ENCODE data around the gene GAL3ST1. TPM values are rescaled to one million over a fixed set of nuclear protein-coding genes. Genes with fewer than 3 reads are reported as not detected.
"Not testable (repeated sequence)": the region's sequence is repeated elsewhere in the genome, so short reads cannot be mapped to it uniquely, and the experiment has no call there.

The GAL3ST1 gene, protein sequence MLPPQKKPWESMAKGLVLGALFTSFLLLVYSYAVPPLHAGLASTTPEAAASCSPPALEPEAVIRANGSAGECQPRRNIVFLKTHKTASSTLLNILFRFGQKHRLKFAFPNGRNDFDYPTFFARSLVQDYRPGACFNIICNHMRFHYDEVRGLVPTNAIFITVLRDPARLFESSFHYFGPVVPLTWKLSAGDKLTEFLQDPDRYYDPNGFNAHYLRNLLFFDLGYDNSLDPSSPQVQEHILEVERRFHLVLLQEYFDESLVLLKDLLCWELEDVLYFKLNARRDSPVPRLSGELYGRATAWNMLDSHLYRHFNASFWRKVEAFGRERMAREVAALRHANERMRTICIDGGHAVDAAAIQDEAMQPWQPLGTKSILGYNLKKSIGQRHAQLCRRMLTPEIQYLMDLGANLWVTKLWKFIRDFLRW
- 23.8 TPM for polyA plus RNA-seq (ENCODE audit: insufficient read length)
- long read RNA-seq, donor 1, transcript GAL3ST1-204 (3 exons, 1,712 nt), result major isoform, 13 of 37 reads
- long read RNA-seq, donor 1, transcript GAL3ST1-205 (4 exons, 1,819 nt), result minor isoform, 9 of 37 reads
- long read RNA-seq, donor 1, transcript GAL3ST1-201 (2 exons, 1,782 nt), result minor isoform, 12 of 37 reads
- long read RNA-seq, donor 1, partial matches to known transcripts, result 0 of 37 reads
- long read RNA-seq, donor 1, other reads (novel, unspliced or antisense), result 0 of 37 reads
- long read RNA-seq, donor 2, transcript GAL3ST1-204 (3 exons, 1,712 nt), result major isoform, 9 of 22 reads
- long read RNA-seq, donor 2, transcript GAL3ST1-201 (2 exons, 1,782 nt), result minor isoform, 5 of 22 reads
- long read RNA-seq, donor 2, partial matches to known transcripts, result 0 of 22 reads
- long read RNA-seq, donor 2, other reads (novel, unspliced or antisense), result 0 of 22 reads
- long read RNA-seq, donor 3, transcript GAL3ST1-201 (2 exons, 1,782 nt), result major isoform, 11 of 19 reads
- long read RNA-seq, donor 3, partial matches to known transcripts, result 0 of 19 reads
- long read RNA-seq, donor 3, other reads (novel, unspliced or antisense), result 0 of 19 reads
- long read RNA-seq, donor 4, partial matches to known transcripts, result 0 of 2 reads
- long read RNA-seq, donor 4, other reads (novel, unspliced or antisense), result 0 of 2 reads
- long read RNA-seq, donor 5, transcript GAL3ST1-204 (3 exons, 1,712 nt), result minor isoform, 8 of 25 reads
- long read RNA-seq, donor 5, transcript GAL3ST1-201 (2 exons, 1,782 nt), result major isoform, 9 of 25 reads
- long read RNA-seq, donor 5, partial matches to known transcripts, result 0 of 25 reads
- long read RNA-seq, donor 5, other reads (novel, unspliced or antisense), result 0 of 25 reads
- long read RNA-seq, donor 6, transcript GAL3ST1-201 (2 exons, 1,782 nt), result minor isoform, 10 of 32 reads
- long read RNA-seq, donor 6, transcript GAL3ST1-204 (3 exons, 1,712 nt), result major isoform, 15 of 32 reads
- long read RNA-seq, donor 6, partial matches to known transcripts, result 0 of 32 reads
- long read RNA-seq, donor 6, other reads (novel, unspliced or antisense), result 0 of 32 reads
- long read RNA-seq, donor 7, transcript GAL3ST1-204 (3 exons, 1,712 nt), result major isoform, 14 of 30 reads
- long read RNA-seq, donor 7, transcript GAL3ST1-201 (2 exons, 1,782 nt), result minor isoform, 6 of 30 reads
- long read RNA-seq, donor 7, partial matches to known transcripts, result 0 of 30 reads
- long read RNA-seq, donor 7, other reads (novel, unspliced or antisense), result 0 of 30 reads
- long read RNA-seq, donor 8, partial matches to known transcripts, result 0 of 3 reads
- long read RNA-seq, donor 8, other reads (novel, unspliced or antisense), result 0 of 3 reads

DNA sequence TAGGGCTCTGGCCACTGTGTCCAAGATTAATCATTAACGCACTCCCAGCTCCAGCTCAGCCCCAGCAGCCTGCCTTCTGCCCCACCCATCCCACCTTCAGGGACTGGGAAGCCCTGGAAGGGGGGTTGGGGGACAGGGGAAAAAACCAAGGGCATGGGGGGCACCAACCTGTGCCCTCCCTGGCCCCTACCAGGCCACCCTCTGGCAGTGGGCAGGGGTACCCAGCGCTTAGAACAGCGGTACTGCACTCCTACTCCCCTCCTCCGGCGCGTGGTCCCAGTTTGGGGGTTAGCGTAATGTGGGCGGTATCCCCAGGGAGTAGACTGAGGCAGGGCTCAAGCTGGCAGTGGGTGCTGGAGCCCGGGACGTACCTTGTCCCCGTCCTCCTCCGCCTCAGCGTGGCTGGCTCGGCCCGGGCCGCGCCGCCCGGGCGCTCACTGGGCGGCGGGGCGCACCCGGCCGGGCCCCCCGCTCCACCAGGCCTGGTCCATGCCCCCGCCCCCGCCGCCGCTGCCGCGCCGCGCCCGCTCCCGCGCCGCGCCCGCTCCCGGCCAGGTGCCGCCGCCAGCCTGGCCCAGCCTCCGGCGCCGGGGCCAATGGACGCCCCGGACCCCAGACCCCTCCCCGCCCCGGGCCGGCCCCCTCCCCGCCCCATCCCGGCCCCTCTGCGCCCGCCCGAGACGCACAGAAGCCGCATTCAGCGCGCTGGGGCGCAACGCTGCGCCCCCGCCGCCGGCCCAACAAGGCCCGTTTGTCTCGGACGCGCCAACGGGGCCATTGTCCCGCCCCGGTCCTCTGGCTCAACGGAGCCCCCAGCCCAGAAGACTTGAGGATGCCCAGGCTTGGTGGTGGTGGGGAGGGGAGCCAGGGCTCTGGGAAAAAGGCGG, at the start of gene GAL3ST1:
GAL3ST1 (minus strand) TSS at position 571 of the 887 bp plus-strand sequence. CDS start 17,273 bp downstream, outside the sequence.
- no peak for DNase-seq

DNA sequence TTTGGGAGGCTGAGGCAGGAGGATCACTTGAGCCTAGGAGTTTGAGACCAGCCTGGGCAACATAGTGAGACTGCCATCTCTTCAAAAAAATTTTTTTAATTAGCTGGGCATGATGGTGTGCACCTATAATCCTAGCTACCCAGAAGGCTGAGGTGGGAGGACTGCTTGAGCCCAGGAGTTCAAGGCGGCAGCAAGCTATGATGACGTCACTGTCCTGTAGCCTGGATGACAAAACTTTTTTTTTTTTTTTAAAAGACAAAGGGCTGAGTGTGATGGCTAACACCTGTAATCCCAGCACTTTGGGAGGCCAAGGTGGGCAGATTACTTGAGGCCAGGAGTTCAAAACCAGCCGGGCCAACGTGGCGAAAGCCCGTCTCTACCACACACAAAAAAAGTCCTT, 45.4 kb upstream of the GAL3ST1 start:
- not testable (repeated sequence) for DNase-seq

DNA sequence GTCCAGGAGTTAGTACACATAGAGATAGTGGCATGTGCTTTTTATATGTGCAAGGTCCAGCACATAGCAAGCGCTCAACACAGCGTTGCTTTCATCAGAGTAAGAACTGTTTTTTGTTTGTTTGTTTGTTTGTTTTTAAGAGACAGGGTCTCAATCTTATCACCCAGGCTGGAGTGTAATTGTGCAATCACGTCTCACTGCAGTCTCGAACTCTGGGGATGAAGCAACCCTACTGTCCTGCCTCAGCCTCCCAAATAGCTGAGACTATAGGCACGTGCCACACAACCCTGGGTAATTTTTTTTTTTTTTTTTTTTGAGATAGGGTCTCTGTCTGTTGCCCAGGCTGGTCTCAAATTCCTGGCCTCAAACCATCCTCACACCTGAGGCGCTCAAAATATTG, 43.4 kb upstream of the GAL3ST1 start:
- no peak for DNase-seq

DNA sequence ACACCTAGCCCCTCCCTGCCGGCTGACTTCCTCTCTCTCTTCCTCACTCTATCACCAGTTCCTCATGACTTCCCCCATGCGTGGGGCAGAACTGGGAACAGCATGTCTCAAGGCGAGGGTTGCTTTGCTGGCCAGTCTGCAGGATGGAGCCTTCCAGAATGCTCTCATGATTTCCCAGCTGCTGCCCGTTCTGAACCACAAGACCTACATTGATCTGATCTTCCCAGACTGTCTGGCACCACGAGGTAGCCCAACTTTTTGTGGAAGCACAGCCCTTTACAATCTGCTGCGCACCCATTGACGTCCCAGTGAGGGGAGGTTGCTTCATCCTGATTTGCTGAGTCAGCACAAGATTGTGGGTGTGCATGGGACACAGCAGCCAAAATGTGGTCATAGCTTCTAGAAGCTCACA, 41.1 kb upstream of the GAL3ST1 start:
- DNase-seq, result no peak

DNA sequence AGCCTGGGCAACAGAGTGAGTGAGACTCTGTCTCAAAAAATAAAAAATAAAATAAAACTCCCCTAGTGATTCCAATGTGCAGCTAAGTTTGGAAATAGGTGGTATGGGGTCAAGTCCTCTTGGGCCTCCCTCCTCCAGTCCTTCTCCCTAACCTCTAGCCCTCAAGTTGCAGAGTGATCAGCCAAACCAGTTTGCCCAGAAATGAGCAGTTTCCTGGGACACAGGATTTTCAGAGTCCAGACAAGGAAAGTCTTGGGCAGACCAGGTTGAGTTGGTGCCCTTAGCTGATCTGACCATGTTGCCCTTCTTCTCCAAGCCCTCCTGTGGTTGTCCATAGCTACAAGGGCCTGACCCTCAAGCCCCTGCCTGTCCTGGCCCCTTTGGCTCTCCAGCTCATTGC, 40.4 kb upstream of the GAL3ST1 start:
- no peak for DNase-seq

DNA sequence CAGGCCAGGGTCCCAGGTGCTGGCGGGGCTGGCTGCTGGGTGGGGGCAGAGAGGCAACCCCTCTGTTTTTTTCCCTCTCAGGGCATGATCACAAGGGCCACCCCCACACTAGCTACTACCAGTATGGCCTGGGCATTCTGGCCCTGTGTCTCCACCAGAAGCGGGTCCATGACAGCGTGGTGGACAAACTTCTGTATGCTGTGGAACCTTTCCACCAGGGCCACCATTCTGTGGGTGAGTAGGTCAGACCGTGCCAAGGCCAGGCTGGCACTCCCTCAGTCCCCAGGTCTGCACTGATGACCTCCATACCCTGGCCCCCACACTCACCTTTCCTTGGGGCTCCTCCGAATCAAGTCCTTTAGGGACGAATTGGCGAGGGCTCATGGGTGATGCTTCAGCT, 39.8 kb upstream of the GAL3ST1 start:
- DNase-seq, result no peak

DNA sequence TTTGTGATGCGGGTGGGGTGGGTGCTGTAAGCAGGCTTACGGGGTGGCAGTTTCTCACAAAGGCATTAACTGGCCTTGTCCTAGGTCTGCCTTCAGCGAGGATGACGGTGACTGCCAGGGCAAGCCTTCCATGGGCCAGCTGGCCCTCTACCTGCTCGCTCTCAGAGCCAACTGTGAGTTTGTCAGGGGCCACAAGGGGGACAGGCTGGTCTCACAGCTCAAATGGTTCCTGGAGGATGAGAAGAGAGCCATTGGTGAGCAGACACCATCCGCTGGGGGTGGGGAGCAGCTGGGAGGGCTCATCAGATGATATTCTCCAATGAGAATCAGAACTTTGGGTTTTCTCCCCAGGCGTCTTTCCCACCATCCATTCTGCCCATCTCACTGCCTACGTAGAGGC, 38.3 kb upstream of the GAL3ST1 start:
- DNase-seq, result no peak

DNA sequence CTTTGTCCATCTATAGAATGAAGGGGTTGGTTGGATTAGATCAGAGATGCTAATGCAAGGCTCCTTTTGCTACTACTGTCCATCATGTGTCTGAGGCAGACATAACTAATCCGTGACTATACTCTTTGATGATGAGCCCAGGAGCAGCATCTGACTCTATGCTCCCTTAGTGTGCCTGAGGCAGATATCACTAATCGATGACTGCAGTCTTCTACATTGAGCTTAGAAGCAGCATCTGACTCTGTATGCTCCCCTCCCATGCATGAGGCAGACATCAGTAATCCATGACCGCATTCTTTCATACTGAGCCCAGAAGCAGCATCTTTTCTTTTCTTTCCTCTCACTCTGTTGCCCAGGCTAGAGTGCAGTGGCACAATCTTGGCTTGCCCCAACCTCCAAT, 36.7 kb upstream of the GAL3ST1 start:
- no peak for DNase-seq

DNA sequence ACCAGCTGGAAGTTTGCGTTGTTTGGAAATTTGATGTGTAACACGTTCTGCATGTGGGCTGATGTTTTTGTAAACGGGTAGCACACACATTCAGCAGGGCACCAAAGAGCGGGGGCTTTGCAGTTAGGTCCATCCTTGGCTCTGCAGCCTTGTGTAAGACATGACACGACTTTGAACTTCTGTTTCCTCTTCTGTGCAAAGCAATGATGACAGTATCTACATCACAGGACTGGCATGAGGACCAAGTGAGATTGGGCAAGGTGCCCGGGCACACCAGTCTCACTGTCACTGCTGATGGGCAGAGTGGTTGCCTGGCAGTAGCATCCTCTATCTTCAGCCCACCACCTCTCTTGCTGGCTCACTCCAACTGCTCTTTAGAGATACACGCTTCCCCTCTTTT, 35.8 kb upstream of the GAL3ST1 start:
- no peak for DNase-seq

DNA sequence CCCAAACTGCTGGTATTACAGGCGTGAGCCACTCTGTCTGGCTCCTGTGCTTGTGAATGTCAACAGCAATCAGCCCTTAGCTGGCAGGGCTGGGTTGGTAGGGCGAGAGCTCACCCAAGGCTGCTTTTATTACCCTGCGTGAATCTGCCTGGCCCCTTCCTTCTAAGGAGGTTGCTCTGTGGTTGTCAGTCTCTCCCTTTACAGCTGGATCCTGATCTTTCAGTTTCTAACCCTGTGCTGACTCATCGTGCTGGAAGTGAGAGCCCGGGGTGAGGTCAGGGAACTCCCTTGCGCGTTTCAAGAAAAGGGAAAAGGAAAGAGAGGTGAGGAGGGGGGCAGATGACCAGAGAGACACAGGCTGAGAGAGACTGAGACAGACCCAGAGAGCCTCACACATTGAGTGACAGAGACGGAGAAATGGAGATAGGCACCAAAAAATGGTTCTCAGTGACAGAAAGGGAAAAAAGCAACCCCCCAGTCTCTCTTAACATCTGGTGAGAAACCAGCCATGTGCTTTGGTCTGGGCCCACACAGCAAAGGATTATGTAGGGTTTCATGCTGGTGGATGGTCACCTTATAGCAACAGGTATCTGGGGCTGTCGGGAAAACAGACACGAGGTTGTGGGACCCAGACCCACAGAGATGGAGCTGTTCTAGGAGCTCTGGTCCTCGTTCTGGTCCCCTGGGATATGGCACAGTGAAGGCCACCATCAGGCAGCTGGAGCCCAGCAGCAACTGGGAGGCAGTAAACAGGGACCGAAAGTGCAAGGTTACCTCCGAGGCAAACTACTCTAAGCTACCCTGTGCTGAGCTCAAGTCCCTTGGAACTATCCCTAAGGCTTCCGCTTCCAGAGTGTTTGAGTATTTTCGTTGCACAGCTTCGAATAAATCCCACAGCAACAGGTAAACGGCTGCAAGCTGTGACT, 35.1 kb upstream of the GAL3ST1 start:
- DNase-seq, result no peak

DNA sequence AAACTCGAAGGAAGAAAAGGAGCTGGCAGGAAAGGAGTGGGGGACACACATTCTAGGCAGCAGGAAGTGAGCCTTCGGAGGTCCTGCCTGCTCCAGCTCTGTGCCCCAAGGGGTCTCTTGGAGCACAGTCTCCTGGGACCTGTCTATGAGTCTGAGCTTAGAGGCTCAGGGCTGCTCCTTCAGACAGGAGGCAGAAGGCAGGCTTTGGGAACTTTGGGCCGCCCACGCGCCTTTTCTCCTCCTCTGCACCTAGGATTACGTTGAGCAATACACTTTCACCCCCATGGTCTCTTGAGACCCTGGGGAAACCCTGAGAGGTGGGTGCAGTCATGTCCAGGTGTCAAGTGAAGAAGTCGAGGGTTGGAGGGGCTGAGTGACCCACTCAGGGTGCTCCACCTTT, 33.5 kb upstream of the GAL3ST1 start:
- no peak for DNase-seq

DNA sequence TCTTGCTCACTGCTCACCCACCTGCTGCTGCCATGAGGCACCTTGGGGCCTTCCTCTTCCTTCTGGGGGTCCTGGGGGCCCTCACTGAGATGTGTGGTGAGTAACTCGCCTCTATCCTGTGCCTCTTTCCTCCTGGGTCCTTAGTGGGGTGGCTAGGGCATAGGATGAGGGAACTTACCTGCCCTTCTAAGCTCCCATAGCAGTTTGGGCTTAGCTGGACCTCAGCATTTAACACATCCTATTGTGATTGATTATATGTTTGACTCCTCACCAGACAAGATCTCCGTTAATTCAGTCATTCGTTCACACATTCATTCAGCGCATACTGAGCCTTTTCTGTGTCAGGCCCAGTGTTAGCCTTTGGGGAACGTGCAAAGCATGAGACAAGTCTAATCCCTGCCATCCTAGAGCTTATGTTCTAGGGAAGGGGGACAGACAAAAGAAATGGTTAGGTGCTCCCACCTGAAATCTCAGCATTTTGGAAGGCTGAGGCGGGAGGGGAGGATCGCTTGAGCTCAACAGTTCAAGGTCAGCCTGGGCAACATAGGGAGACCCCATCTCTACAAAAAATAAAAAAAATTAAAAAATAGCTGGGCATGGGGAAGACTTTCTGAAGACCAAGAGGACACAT, 33.0 kb upstream of the GAL3ST1 start:
- no peak for DNase-seq

DNA sequence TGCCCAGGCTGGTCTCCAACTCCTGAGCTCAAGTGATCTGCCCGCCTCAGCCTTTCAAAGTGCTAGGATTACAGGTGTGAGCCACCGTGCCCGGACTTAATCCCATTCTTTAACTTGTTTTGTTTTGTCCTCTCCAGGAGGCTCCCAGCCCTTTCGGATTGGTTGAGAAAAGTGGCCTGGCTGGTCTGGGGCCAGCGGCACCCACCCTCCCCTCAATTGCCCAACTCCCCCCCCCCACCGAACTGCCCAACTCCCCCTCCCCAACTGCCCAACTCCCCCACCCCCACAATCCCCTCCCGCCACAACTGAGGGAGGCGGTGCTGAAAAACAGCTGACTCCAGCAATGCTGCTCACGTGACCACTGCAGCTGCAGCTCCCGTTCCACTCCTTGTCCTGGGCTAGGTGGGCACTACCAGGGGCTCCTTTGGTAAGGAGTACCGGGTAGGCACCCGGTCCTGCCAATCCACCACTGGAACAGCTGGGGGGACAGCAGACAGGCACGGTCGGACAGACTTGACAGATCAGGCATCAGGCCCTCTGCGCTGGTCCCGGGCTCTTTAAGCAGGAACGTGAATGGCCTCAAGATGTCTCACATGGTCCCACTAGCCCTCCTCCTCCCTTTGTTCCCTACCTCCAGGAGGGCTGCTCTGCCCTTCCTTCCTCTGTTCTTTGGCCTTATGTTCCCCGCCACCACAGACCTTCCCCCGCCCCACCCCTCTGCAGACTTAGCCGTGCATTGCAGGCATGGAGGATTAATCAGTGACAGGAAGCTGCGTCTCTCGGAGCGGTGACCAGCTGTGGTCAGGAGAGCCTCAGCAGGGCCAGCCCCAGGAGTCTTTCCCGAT, 32.2 kb upstream of the GAL3ST1 start, which contains the start of gene TCN2:
TCN2 (plus strand) TSS at position 720 of the 845 bp plus-strand sequence. CDS start 158 bp downstream, outside the sequence.
- DNase-seq, result peak; percentile 72

DNA sequence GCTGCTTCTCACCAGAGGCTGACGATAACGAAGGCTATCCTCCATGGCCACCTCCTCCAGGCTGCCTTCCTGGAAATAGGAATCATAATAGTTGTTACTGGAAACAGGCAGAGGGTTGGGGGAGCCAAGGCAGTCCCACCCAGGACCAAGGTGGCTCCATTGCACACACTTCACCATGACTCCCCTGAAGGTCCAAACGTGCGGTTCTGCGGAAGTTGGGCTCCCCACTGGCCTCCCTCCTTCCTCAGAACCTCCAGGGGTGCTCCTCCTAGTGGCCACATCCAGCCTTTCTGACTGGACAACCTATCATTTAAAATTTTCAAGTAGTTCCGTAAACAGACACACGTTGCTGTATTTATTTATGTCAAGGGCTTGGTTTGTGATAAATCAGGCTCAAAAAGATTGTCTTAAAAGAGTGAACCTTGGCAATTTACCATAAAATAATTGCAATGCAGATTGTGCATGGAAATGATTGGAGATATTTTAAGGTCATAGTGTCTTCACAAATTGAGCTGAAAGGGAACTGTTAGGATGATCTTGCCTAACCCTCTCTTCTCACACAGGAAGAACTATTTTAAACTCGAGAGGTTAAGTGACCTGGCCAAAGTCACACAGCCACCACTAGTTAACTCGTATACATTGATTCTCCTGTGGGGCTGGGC, 31.1 kb upstream of the GAL3ST1 start:
- no peak for DNase-seq

DNA sequence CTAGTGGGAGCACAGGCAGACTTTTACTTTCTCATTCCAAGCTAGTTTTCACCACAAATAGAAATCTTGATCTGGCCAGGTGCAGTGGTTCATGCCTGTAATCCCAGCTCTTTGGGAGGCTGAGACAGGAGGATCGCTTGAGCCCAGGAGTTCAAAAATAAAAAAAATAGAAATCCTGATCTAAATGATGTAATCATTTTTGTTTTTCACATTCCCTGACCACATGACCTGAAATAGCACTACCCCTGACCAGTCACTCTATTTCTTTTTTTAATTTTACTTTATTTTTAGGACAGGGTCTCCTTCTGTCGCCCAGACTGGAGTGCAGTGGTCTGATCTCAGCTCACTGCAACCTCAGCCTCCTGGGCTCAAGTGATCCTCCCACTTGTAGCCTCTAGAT, 30.3 kb upstream of the GAL3ST1 start:
- DNase-seq, result no peak

DNA sequence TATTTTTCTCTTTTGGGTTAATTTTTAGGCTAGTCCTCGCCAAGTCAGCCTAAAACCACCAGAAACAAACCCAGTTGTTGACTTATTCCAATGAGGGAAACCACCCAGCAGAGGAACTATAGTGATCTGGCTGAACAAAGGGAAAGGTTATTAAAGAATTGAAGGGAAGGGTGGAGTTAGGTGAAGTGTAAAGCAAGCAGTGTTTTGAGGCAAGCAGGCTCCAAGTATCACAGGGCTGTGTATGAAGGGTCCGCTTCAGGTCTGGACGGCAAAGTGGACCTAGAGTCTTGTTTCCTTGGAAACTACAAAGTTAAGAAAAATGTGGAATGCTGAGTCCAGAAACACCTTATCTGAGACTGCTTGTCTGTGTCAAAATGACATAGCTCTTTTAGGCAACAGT, 29.3 kb upstream of the GAL3ST1 start:
- no peak for DNase-seq

DNA sequence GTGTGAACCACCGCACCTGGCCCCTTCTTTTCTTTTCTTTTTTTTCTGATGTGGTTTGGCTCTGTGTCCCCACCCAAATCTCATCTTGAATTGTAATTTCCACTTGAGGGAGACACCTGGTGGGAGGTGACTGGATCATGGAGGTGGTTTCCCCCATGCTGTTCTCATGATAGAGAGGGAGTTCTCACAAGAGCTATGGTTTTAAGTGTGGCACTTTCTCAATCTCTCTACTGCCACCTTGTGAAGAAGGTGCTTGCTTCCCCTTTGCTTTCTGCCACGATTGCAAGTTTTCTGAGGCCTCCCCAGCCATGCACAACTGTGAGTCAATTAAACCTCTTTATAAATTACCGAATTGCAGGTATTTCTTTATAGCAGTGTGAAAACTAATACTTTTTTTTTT, 27.6 kb upstream of the GAL3ST1 start:
- DNase-seq, result no peak

Data from left kidney (tissue), 8 donors.